Measurements from ENCODE around the gene ENKD1. TPM values are rescaled to one million over a fixed set of nuclear protein-coding genes. Genes with fewer than 3 reads are reported as not detected.

The ENKD1 gene
- total and polyA plus RNA-seq, 2 of the 13 experiments (the other 11 are each of a cell fraction or from before 2014, with no cell fraction given), result 10.8 to 20.8 TPM

GRCh38 chr16:67665598-67665997 lies 952 bp downstream of the ENKD1 start (continued):
- TF ChIP-seq ZNF788 (CRISPR knock-in tag; IDR thresholded peaks at IDR 0.05; ENCODE audit: borderline replicate concordance) (no peak), TARDBP (CRISPR knock-in tag; IDR thresholded peaks at IDR 0.05) (no peak), SOX5 (CRISPR knock-in tag; IDR thresholded peaks at IDR 0.05; ENCODE audit: borderline replicate concordance) (no peak), GTF3A (CRISPR knock-in tag; conservative IDR thresholded peaks at IDR 0.05) (no peak), PAX8 (CRISPR knock-in tag; IDR thresholded peaks at IDR 0.05; ENCODE audit: borderline replicate concordance) (peak; percentile 84; the same call in 1 of the 2 replicates), FOXJ3 (CRISPR knock-in tag; IDR thresholded peaks at IDR 0.05; ENCODE audit: borderline replicate concordance) (no peak), ZNF33B (CRISPR knock-in tag; IDR thresholded peaks at IDR 0.05) (no peak), ZNF605 (CRISPR knock-in tag; IDR thresholded peaks at IDR 0.05) (peak; percentile 26; the same call in 1 of the 2 replicates), ZMYM2 (CRISPR knock-in tag; IDR thresholded peaks at IDR 0.05) (no peak)

GRCh38 chr16:67664871-67665270 lies 1.7 kb downstream of the ENKD1 start:
- Histone ChIP-seq H2AFZ (ENCODE audit: low read length) (no peak overlapping the region), H3K4me2 (ENCODE audit: low read depth, low read length) (no peak overlapping the region; the same call in 1 of the 2 replicates), H3K9me3 (ENCODE audit: low read length) (no peaks in the 10 kb centered on the region), H3K79me2 (ENCODE audit: insufficient read depth, low read length) (no peaks in the 10 kb centered on the region), H3K36me3 (replicated peaks in 1 of 2; ENCODE audit: control insufficient read depth in 1 of 2, insufficient read depth in 2 of 2, low read length in 2 of 2) (peaks cover 0 to 3% of the 10 kb centered on the region in 2 experiments; a peak in 1 of 5 replicates), H3K4me1 (ENCODE audit: insufficient read depth, low read length) (peaks cover 38% of the 10 kb centered on the region), H3K27me3 (ENCODE audit: control insufficient read depth in 1 of 2, insufficient read depth in 2 of 2, low read length in 2 of 2) (no peaks in the 10 kb centered on the region; a peak in 1 of 5 replicates), H3K4me3 (replicated peaks in 1 of 3; ENCODE audit: insufficient read depth in 1 of 3, low read depth in 2 of 3, low read length in 3 of 3) (no peak overlapping the region), H3K27ac (ENCODE audit: extremely low read length, insufficient read depth, low read length) (no peak overlapping the region), H4K20me1 (ENCODE audit: insufficient read depth, low read length) (no peaks in the 10 kb centered on the region), H3K9ac (ENCODE audit: insufficient read depth, low read depth, low read length) (no peak overlapping the region)
- in situ Hi-C loops (cut with HindIII; ENCODE audit: extremely low pct_ligation_motif_present, low pct_unique_long_range_greater_than_20kb), result loop anchor here (5.0 to 10.0 kb wide), 2 partner anchors 142 to 270 kb away; partner anchors contain the start of genes CTRL, PSMB10, RANBP10 and TSNAXIP1
- TF ChIP-seq FOXA1 (IDR thresholded peaks at IDR 0.05), result no peak
- TF ChIP-seq FOXA1 (CRISPR knock-in tag; IDR thresholded peaks at IDR 0.05), result no peak
- TF ChIP-seq ZNF703 (CRISPR knock-in tag; IDR thresholded peaks at IDR 0.05; ENCODE audit: borderline replicate concordance), result no peak
- TF ChIP-seq ZNF124 (CRISPR knock-in tag; IDR thresholded peaks at IDR 0.05), result no peak
- no peak for TF ChIP-seq SPEN (CRISPR knock-in tag; IDR thresholded peaks at IDR 0.05; ENCODE audit: low read depth)
- no peak for TF ChIP-seq ZNF343 (CRISPR knock-in tag; IDR thresholded peaks at IDR 0.05)
- TF ChIP-seq ZNF331 (CRISPR knock-in tag; IDR thresholded peaks at IDR 0.05), result no peak
- TF ChIP-seq, protein P1, sequence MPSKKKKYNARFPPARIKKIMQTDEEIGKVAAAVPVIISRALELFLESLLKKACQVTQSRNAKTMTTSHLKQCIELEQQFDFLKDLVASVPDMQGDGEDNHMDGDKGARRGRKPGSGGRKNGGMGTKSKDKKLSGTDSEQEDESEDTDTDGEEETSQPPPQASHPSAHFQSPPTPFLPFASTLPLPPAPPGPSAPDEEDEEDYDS (CRISPR knock-in tag; IDR thresholded peaks at IDR 0.05), result no peak
- no peak for TF ChIP-seq ZNF484 (CRISPR knock-in tag; IDR thresholded peaks at IDR 0.05; ENCODE audit: borderline replicate concordance, low read depth)
- TF ChIP-seq TCF7L2 (IDR thresholded peaks at IDR 0.05; ENCODE audit: low read depth, low read length), result no peak
- TF ChIP-seq ZZZ3 (CRISPR knock-in tag; IDR thresholded peaks at IDR 0.05; ENCODE audit: borderline replicate concordance), result no peak
- FAIRE-seq (no peak), ATAC-seq (no peak), DNase-seq (ENCODE audit: low spot score) (no peak)
- WGBS (ENCODE audit: low lambda C conversion rate), result 98% methylated on average over 6 of the region's 7 CpGs
- intact Hi-C loops (cut with micrococcal nuclease; ENCODE audit: unreplicated experiment), result no loop called here
- no TSS peak for BruUV-seq (replicated peaks)
- ChIA-PET POLR2A (interaction anchor here (1.7 to 3.8 kb wide), 2 partner anchors 142 to 144 kb away, joined by 5 to 12 read pairs; partner anchors contain the start of genes RANBP10 and TSNAXIP1), CTCF (ENCODE audit: low intra/inter-chr PET ratio, low total read pairs) (no interaction called here)

Data from HepG2 (cell line).